SH-SY5Y (cell line): ENCODE results near the gene RENBP.

Experiments used
- GATA2 ChIP-seq: IDR thresholded peaks from 2 replicates; pipeline ENCODE4 v1.6.1; 2011; ENCODE audit warnings: mild to moderate bottlenecking, low read depth, low read length
- GATA3 ChIP-seq: IDR thresholded peaks from 2 replicates; pipeline ENCODE4 v1.6.1; 2011; ENCODE audit warnings: low read depth, mild to moderate bottlenecking, low read length, moderate library complexity

GRCh38 chrX:153901753-153902140, 42.7 kb downstream of the RENBP start:
- TF ChIP-seq GATA2 = no peak
- no peak for TF ChIP-seq GATA3
